HG02973 (cell line): Measurements from ENCODE around the gene TMEM270.

Experiments used
- ATAC-seq: cut with Tn5 transposase; IDR thresholded peaks from one replicate; pipeline ENCODE4 v1.9.1; 2021; ENCODE audit warnings: moderate library complexity; ENCODE audit not compliant: unreplicated experiment

Gene TMEM270

GRCh38 chr7:73904219-73905137 is 43.5 kb downstream of the TMEM270 start:
- ATAC-seq, result no peak

DNA sequence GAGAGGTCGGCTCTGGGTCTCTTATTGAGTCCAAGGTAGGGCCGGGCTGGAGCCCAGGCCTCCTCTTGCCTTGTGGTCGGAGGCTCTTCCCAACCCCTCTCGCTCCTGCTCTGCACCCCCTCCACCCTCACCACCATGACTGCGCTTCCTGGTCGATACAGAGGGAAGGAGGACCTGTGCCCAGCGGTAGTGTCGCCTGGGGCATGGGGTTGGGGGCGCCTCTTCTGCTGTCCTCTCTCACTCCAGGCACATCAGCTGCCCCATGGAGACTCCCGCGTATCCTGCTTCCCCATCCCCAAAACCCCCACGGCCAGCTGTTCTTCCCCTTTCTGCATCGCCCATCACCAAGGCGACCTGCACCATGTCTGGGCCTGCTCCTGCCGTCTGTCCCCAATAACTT is 44.4 kb downstream of the TMEM270 start:
- ATAC-seq, result no peak

DNA sequence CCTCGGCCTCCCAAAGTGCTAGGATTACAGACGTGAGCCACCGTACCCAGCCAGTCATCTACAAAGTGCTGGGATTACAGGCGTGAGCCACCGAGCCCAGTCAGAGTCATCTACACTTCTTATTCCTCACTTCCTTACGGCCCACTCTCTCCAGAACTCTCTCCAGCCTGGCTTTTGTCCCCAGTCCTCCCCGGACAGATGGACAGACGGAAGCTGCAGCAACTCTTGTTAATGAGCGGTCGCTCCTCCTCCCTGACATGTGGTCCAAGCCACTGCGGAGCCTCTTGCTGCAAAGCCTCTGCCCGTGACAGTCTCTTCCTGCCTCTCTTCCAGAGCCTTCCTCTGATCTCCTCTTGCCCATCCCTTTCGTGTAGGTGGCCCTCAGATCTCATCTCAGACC is 45.9 kb downstream of the TMEM270 start:
- no peak for ATAC-seq

- no peak for ATAC-seq
These were observed 46.7 kb downstream of the TMEM270 start for GRCh38 chr7:73907554-73908122.

DNA sequence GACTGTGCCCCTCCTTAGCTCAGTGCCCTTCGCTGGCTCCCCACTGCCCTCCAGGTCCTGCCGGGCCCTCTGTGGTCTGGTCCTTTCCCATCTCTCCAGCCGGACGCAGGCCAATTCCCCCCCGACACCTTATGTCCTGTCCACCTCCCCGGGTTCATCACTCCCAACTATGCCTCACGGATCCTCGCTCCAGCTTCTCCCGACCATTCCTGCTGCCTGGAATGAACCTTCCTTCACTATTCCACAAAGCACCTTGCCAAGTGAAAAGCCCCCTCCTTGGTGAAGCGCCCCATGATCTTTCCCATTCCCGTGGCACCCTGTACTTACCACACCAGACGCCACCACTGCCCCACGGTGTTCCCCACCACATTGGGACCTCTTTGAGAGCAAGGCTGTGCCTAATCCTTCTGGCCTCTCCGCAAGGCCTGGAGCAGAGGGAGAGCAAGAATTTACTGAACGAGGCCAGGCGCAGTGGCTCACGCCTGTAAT is 47.2 kb downstream of the TMEM270 start:
- no peak for ATAC-seq

GRCh38 chr7:73909051-73909941 is 48.3 kb downstream of the TMEM270 start:
- no peak for ATAC-seq

- no peak for ATAC-seq
These were observed 49.0 kb downstream of the TMEM270 start for GRCh38 chr7:73909996-73910395.

GRCh38 chr7:73912223-73912622 is 51.3 kb downstream of the TMEM270 start:
- ATAC-seq, result no peak
